Erythroblast (primary cell): ENCODE results near the gene PARP9.
"Not testable (repeated sequence)": the region's sequence is repeated elsewhere in the genome, so short reads cannot be mapped to it uniquely, and the experiment has no call there.

Source experiments
- GATA1 ChIP-seq: IDR thresholded peaks from 2 replicates; pipeline ENCODE4 v1.6.1; 2011; ENCODE audit warnings: low read depth, mild to moderate bottlenecking, control low read depth, low read length, moderate library complexity
- POLR2A ChIP-seq: IDR thresholded peaks from 2 replicates; pipeline ENCODE4 v1.6.1; 2011; ENCODE audit warnings: mild to moderate bottlenecking, low read length

- TF ChIP-seq POLR2A, GATA1: not testable (repeated sequence)
These were observed 63.1 kb downstream of the PARP9 start for GRCh38 chr3:122500964-122501363.
